Ishikawa (cell line): ENCODE results near the gene MADCAM1.

Experiments used
- CEBPB ChIP-seq: IDR thresholded peaks from 2 replicates; pipeline ENCODE4 v1.6.1; 2012
- CREB1 ChIP-seq: IDR thresholded peaks from 2 replicates; pipeline ENCODE4 v1.6.1; 2012; ENCODE audit warnings: low read depth
- EGR1 ChIP-seq: IDR thresholded peaks from 2 replicates; pipeline ENCODE4 v1.6.1; 2012
- EP300 ChIP-seq: IDR thresholded peaks from 2 replicates; pipeline ENCODE4 v1.6.1; 2012; ENCODE audit warnings: borderline replicate concordance
- FOXM1 ChIP-seq: IDR thresholded peaks from 2 replicates; pipeline ENCODE4 v1.6.1; 2012; ENCODE audit warnings: low read depth, borderline replicate concordance
- NFIC ChIP-seq: IDR thresholded peaks from 2 replicates; pipeline ENCODE4 v1.6.1; 2012
- RAD21 ChIP-seq: IDR thresholded peaks from 2 replicates; pipeline ENCODE4 v1.6.1; 2012; ENCODE audit warnings: low read depth
- TAF1 ChIP-seq: IDR thresholded peaks from 2 replicates; pipeline ENCODE4 v1.6.1; 2012; ENCODE audit warnings: low read depth, mild to moderate bottlenecking
- TCF12 ChIP-seq: IDR thresholded peaks from 2 replicates; pipeline ENCODE4 v1.6.1; 2012; ENCODE audit warnings: low read depth
- TEAD4 ChIP-seq: IDR thresholded peaks from 2 replicates; pipeline ENCODE4 v1.6.1; 2012
- YY1 ChIP-seq: IDR thresholded peaks from 2 replicates; pipeline ENCODE4 v1.6.1; 2012; ENCODE audit warnings: low read depth
- ZBTB7A ChIP-seq: IDR thresholded peaks from 2 replicates; pipeline ENCODE4 v1.6.1; 2012; ENCODE audit warnings: low read depth
- TF ChIP-seq, protein P1 (sequence below): IDR thresholded peaks from 2 replicates; pipeline ENCODE4 v1.6.1; 2012; ENCODE audit warnings: low read depth, mild to moderate bottlenecking
- TF ChIP-seq, protein P2 (sequence below): IDR thresholded peaks from 2 replicates; pipeline ENCODE4 v1.6.1; 2012

DNA sequence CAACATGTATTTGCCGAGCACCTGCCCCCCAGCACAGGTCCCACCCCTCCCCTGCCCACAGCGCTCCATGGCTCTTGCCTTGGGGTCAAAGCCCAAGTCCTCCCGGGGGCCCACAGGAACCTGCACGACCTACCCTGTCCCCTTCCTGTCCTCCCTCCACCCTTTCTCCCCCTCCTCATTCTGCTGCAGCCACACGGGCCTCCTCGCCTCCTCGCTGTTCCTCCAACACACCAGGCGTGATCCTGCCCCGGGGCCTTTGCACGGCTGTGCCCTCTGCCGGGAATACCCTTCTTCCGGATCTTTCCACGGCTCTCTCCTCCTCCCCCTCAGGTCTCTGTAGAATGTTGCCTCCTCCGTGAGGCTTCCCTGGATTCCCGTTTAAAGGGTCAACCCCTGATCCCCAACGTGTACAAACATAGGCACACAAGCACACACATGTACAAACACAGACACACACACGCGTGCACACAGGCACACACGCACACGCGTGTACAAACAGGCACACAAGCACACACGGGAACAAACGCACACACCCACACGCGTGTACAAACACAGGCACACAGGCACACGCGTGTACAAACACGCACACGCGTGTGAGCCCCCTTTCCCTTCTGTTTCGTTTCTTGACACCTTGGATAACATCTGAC, 2.8 kb downstream of the MADCAM1 start:
- TF ChIP-seq, protein P1, sequence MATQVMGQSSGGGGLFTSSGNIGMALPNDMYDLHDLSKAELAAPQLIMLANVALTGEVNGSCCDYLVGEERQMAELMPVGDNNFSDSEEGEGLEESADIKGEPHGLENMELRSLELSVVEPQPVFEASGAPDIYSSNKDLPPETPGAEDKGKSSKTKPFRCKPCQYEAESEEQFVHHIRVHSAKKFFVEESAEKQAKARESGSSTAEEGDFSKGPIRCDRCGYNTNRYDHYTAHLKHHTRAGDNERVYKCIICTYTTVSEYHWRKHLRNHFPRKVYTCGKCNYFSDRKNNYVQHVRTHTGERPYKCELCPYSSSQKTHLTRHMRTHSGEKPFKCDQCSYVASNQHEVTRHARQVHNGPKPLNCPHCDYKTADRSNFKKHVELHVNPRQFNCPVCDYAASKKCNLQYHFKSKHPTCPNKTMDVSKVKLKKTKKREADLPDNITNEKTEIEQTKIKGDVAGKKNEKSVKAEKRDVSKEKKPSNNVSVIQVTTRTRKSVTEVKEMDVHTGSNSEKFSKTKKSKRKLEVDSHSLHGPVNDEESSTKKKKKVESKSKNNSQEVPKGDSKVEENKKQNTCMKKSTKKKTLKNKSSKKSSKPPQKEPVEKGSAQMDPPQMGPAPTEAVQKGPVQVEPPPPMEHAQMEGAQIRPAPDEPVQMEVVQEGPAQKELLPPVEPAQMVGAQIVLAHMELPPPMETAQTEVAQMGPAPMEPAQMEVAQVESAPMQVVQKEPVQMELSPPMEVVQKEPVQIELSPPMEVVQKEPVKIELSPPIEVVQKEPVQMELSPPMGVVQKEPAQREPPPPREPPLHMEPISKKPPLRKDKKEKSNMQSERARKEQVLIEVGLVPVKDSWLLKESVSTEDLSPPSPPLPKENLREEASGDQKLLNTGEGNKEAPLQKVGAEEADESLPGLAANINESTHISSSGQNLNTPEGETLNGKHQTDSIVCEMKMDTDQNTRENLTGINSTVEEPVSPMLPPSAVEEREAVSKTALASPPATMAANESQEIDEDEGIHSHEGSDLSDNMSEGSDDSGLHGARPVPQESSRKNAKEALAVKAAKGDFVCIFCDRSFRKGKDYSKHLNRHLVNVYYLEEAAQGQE = no peak
- TF ChIP-seq RAD21 (no peak), FOXM1 (no peak), CEBPB (no peak), EP300 (no peak), TEAD4 (no peak), TCF12 (no peak), TAF1 (no peak), YY1 (no peak), NFIC (no peak), ZBTB7A (no peak), CREB1 (no peak), EGR1 (no peak)
- TF ChIP-seq, protein P2, sequence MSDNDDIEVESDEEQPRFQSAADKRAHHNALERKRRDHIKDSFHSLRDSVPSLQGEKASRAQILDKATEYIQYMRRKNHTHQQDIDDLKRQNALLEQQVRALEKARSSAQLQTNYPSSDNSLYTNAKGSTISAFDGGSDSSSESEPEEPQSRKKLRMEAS = no peak
